ENCODE measurements around the gene SHISAL1. TPM values are rescaled to one million over a fixed set of nuclear protein-coding genes. Genes with fewer than 3 reads are reported as not detected.

Gene SHISAL1
- total RNA-seq, 1 donor from 2014 or later, result 3.2 TPM

GRCh38 chr22:44355716-44356070 is 42.9 kb upstream of the SHISAL1 start:
- peaks cover 12% of the 10 kb centered on the region for H3K27me3 Mint-ChIP-seq (ENCODE audit: unreplicated experiment)
- peaks cover 6% of the 10 kb centered on the region for H3K9me3 Mint-ChIP-seq (ENCODE audit: unreplicated experiment)
- peak overlapping the region; percentile 39 for H3K4me3 Mint-ChIP-seq (ENCODE audit: unreplicated experiment)
- DNase-seq, result no peak
- no peak for TF ChIP-seq CTCF (IDR thresholded peaks at IDR 0.05; ENCODE audit: partially characterized antibody, unreplicated experiment)
- H3K27ac Mint-ChIP-seq (ENCODE audit: unreplicated experiment), result peak overlapping the region; percentile 57
- H3K36me3 Mint-ChIP-seq (ENCODE audit: unreplicated experiment), result no peaks in the 10 kb centered on the region
- peaks cover 40% of the 10 kb centered on the region for H3K4me1 Mint-ChIP-seq (ENCODE audit: low read depth, unreplicated experiment)

GRCh38 chr22:44354288-44354687 is 41.5 kb upstream of the SHISAL1 start:
- no peaks in the 10 kb centered on the region for H3K36me3 Mint-ChIP-seq (ENCODE audit: unreplicated experiment)
- H3K27ac Mint-ChIP-seq (ENCODE audit: unreplicated experiment), result peak overlapping the region; percentile 34
- H3K27me3 Mint-ChIP-seq (ENCODE audit: unreplicated experiment), result peaks cover 14% of the 10 kb centered on the region
- no peak for TF ChIP-seq CTCF (IDR thresholded peaks at IDR 0.05; ENCODE audit: partially characterized antibody, unreplicated experiment)
- peaks cover 43% of the 10 kb centered on the region for H3K4me1 Mint-ChIP-seq (ENCODE audit: low read depth, unreplicated experiment)
- peaks cover 6% of the 10 kb centered on the region for H3K9me3 Mint-ChIP-seq (ENCODE audit: unreplicated experiment)
- no peak for DNase-seq
- no peak overlapping the region for H3K4me3 Mint-ChIP-seq (ENCODE audit: unreplicated experiment)

GRCh38 chr22:44353041-44353440 is 40.3 kb upstream of the SHISAL1 start:
- no peak overlapping the region for H3K27ac Mint-ChIP-seq (ENCODE audit: unreplicated experiment)
- H3K9me3 Mint-ChIP-seq (ENCODE audit: unreplicated experiment), result peaks cover 6% of the 10 kb centered on the region
- TF ChIP-seq CTCF (IDR thresholded peaks at IDR 0.05; ENCODE audit: partially characterized antibody, unreplicated experiment), result no peak
- peaks cover 37% of the 10 kb centered on the region for H3K4me1 Mint-ChIP-seq (ENCODE audit: low read depth, unreplicated experiment)
- no peaks in the 10 kb centered on the region for H3K36me3 Mint-ChIP-seq (ENCODE audit: unreplicated experiment)
- peak; percentile 7 for DNase-seq
- H3K27me3 Mint-ChIP-seq (ENCODE audit: unreplicated experiment), result peaks cover 13% of the 10 kb centered on the region
- H3K4me3 Mint-ChIP-seq (ENCODE audit: unreplicated experiment), result no peak overlapping the region

- Mint-ChIP-seq H3K4me1 (ENCODE audit: low read depth, unreplicated experiment) (peaks cover 33% of the 10 kb centered on the region), H3K36me3 (ENCODE audit: unreplicated experiment) (no peaks in the 10 kb centered on the region), H3K27ac (ENCODE audit: unreplicated experiment) (no peak overlapping the region), H3K27me3 (ENCODE audit: unreplicated experiment) (peaks cover 13% of the 10 kb centered on the region), H3K9me3 (ENCODE audit: unreplicated experiment) (peaks cover 6% of the 10 kb centered on the region), H3K4me3 (ENCODE audit: unreplicated experiment) (no peak overlapping the region)
- peak; percentile 17 for DNase-seq
- TF ChIP-seq CTCF (IDR thresholded peaks at IDR 0.05; ENCODE audit: partially characterized antibody, unreplicated experiment), result no peak
Measured at GRCh38 chr22:44352378-44353035, 39.8 kb upstream of the SHISAL1 start.

- H3K36me3 Mint-ChIP-seq (ENCODE audit: unreplicated experiment), result no peaks in the 10 kb centered on the region
- peak; percentile 63 for DNase-seq
- peak overlapping the region; percentile 30 for H3K4me3 Mint-ChIP-seq (ENCODE audit: unreplicated experiment)
- peaks cover 31% of the 10 kb centered on the region for H3K4me1 Mint-ChIP-seq (ENCODE audit: low read depth, unreplicated experiment)
- TF ChIP-seq CTCF (IDR thresholded peaks at IDR 0.05; ENCODE audit: partially characterized antibody, unreplicated experiment), result no peak
- peaks cover 6% of the 10 kb centered on the region for H3K9me3 Mint-ChIP-seq (ENCODE audit: unreplicated experiment)
- H3K27me3 Mint-ChIP-seq (ENCODE audit: unreplicated experiment), result peaks cover 13% of the 10 kb centered on the region
- peak overlapping the region; percentile 79 for H3K27ac Mint-ChIP-seq (ENCODE audit: unreplicated experiment)
Measured at GRCh38 chr22:44351685-44352377, 39.1 kb upstream of the SHISAL1 start.

Data from glutamatergic neuron (in vitro differentiated cells).